Caco-2 (cell line): Measurements from ENCODE around the gene SLC7A14. TPM values are rescaled to one million over a fixed set of nuclear protein-coding genes. Genes with fewer than 3 reads are reported as not detected.

Source experiments
- BruUV-seq: library from RNA; stranded (reverse); fragments of 400-500 nt; replicated peaks from 2 replicates; lab custom pipeline; 2021; lab: Mats Ljungman, UMichigan
- CTCF ChIA-PET: fragments of 300-600 bp; sonication (Branson Sonifier 250); formaldehyde crosslinking; loops from one replicate; lab custom pipeline; 2022; ENCODE audit warnings: antibody characterized with exemption; lab: Charles Lee
- POLR2A ChIA-PET: fragments of 300-600 bp; sonication (Branson Sonifier 250); formaldehyde crosslinking; loops from one replicate; lab custom pipeline; 2022; ENCODE audit warnings: antibody characterized with exemption; lab: Charles Lee
- DNase-seq, 2 experiments: peaks; one replicate each; pipeline versions ENCODE4 v3.0.0 to v3.0.0-alpha.2; 2020 to 2022
- H3K27me3 ChIP-seq: replicated peaks from 2 replicates; pipeline ENCODE4 v1.6.0; 2011; ENCODE audit warnings: low read length; ENCODE audit not compliant: control insufficient read depth, insufficient read depth
- H3K36me3 ChIP-seq: 2 replicates; pipeline ENCODE4 v1.5.1; 2011; ENCODE audit warnings: low read length; ENCODE audit not compliant: control insufficient read depth, insufficient read depth
- H3K4me1 ChIP-seq: fragments of 250-450 bp; sonication (Bioruptor Pico); 2 replicates; pipeline ENCODE4 v1.5.1; 2020; ENCODE audit warnings: mild to moderate bottlenecking
- H3K4me3 ChIP-seq: 2 replicates; pipeline ENCODE4 v1.5.1; 2011; ENCODE audit warnings: low read depth, mild to moderate bottlenecking, control low read depth, low read length
- H3K9me3 ChIP-seq: fragments of 250-450 bp; sonication (Bioruptor Pico); 2 replicates; pipeline ENCODE4 v1.5.1; 2020; ENCODE audit warnings: mild to moderate bottlenecking, moderate library complexity
- H3K27ac Mint-ChIP-seq: one replicate; pipeline ENCODE4 v1.8.0; 2022; ENCODE audit warnings: mixed read lengths; ENCODE audit not compliant: unreplicated experiment
- H3K27me3 Mint-ChIP-seq: one replicate; pipeline ENCODE4 v1.8.0; 2022; ENCODE audit warnings: mixed read lengths; ENCODE audit not compliant: insufficient read depth, unreplicated experiment
- H3K36me3 Mint-ChIP-seq: one replicate; pipeline ENCODE4 v1.8.0; 2022; ENCODE audit warnings: mild to moderate bottlenecking, mixed read lengths; ENCODE audit not compliant: insufficient read depth, unreplicated experiment
- H3K4me1 Mint-ChIP-seq: one replicate; pipeline ENCODE4 v1.8.0; 2022; ENCODE audit warnings: low read depth, mixed read lengths; ENCODE audit not compliant: unreplicated experiment
- H3K4me3 Mint-ChIP-seq: one replicate; pipeline ENCODE4 v1.8.0; 2022; ENCODE audit warnings: mild to moderate bottlenecking, moderate library complexity, mixed read lengths; ENCODE audit not compliant: unreplicated experiment
- H3K9me3 Mint-ChIP-seq: one replicate; pipeline ENCODE4 v1.8.0; 2022; ENCODE audit warnings: mixed read lengths; ENCODE audit not compliant: unreplicated experiment
- intact Hi-C: fragments of 100-400 bp; cut with micrococcal nuclease; formaldehyde crosslinking; loops from one replicate; pipeline ENCODE4 v1.10.0; 2022; ENCODE audit not compliant: unreplicated experiment
- total RNA-seq: library from RNA; stranded (reverse); gene quantifications from 2 replicates; pipeline ENCODE4 v1.2.3, GENCODE V29; 2022
- TF ChIP-seq, protein P1 (sequence below), 2 experiments: fragments of 200-600 bp in 1 of 2; IDR thresholded peaks; 1 replicate in 1 of 2; 2 replicates in 1 of 2; pipeline versions ENCODE4 v1.5.1 to v1.8.0; 2011 to 2022; ENCODE audit warnings: antibody characterized with exemption in 1 of 2, control low read depth in 1 of 2, inconsistent platforms in 1 of 2, low read depth in 1 of 2, low read length in 1 of 2, mild to moderate bottlenecking in 1 of 2, moderate library complexity in 1 of 2; ENCODE audit not compliant: insufficient read depth in 1 of 2, severe bottlenecking in 1 of 2, unreplicated experiment in 1 of 2

The SLC7A14 gene
- total RNA-seq, 1 experiment from 2014 or later, result not detected

DNA sequence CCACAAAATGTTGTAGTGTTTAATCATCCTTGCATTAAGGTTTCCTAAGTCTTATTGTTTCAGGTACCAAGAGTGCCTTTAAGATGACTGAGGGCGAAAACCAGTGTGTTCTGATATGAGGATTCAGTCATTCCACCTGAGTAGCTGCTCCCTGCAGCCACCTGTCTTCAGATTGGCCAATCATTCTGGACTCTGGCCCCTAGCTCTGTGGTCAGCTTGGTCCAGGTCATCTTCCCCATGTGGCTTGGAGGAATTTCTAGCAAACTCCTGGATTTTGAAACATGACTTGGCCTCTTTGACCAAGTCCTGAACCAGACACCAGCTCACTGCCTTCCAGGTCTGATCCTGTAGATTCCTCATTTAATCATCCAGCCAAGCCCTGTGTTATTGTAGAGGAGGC lies 7.8 kb upstream of the SLC7A14 start:
- no peaks in the 10 kb centered on the region for H3K27me3 ChIP-seq
- CTCF ChIA-PET, result no interaction called here
- Mint-ChIP-seq H3K27me3 (peaks cover 3% of the 10 kb centered on the region), H3K27ac (no peak overlapping the region), H3K4me3 (no peak overlapping the region), H3K36me3 (no peaks in the 10 kb centered on the region), H3K9me3 (no peaks in the 10 kb centered on the region), H3K4me1 (no peaks in the 10 kb centered on the region)
- intact Hi-C loops, result no loop called here
- H3K36me3 ChIP-seq, result no peaks in the 10 kb centered on the region
- POLR2A ChIA-PET, result no interaction called here
- DNase-seq, result no peak
- no peak overlapping the region for H3K4me3 ChIP-seq
- no peaks in the 10 kb centered on the region for H3K9me3 ChIP-seq
- H3K4me1 ChIP-seq, result peaks cover 13% of the 10 kb centered on the region
- BruUV-seq, result no TSS peak
- TF ChIP-seq, protein P1, sequence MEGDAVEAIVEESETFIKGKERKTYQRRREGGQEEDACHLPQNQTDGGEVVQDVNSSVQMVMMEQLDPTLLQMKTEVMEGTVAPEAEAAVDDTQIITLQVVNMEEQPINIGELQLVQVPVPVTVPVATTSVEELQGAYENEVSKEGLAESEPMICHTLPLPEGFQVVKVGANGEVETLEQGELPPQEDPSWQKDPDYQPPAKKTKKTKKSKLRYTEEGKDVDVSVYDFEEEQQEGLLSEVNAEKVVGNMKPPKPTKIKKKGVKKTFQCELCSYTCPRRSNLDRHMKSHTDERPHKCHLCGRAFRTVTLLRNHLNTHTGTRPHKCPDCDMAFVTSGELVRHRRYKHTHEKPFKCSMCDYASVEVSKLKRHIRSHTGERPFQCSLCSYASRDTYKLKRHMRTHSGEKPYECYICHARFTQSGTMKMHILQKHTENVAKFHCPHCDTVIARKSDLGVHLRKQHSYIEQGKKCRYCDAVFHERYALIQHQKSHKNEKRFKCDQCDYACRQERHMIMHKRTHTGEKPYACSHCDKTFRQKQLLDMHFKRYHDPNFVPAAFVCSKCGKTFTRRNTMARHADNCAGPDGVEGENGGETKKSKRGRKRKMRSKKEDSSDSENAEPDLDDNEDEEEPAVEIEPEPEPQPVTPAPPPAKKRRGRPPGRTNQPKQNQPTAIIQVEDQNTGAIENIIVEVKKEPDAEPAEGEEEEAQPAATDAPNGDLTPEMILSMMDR (IDR thresholded peaks at IDR 0.05; ENCODE audit: insufficient read depth in 1 of 2, low read depth in 1 of 2, low read length in 1 of 2, severe bottlenecking in 1 of 2, unreplicated experiment in 1 of 2), result no peak

- Histone ChIP-seq H3K4me3 (no peak overlapping the region), H3K27me3 (no peaks in the 10 kb centered on the region), H3K4me1 (no peaks in the 10 kb centered on the region), H3K36me3 (no peaks in the 10 kb centered on the region), H3K9me3 (no peaks in the 10 kb centered on the region)
- Mint-ChIP-seq H3K27ac (no peak overlapping the region), H3K36me3 (no peaks in the 10 kb centered on the region), H3K27me3 (peaks cover 3% of the 10 kb centered on the region), H3K9me3 (no peaks in the 10 kb centered on the region), H3K4me1 (no peaks in the 10 kb centered on the region), H3K4me3 (no peak overlapping the region)
- ChIA-PET CTCF (no interaction called here), POLR2A (no interaction called here)
- intact Hi-C loops, result no loop called here
- no peak for DNase-seq
- TF ChIP-seq, protein P1 (IDR thresholded peaks at IDR 0.05; ENCODE audit: insufficient read depth in 1 of 2, low read depth in 1 of 2, low read length in 1 of 2, severe bottlenecking in 1 of 2, unreplicated experiment in 1 of 2), result no peak
- no TSS peak for BruUV-seq
Observed at GRCh38 chr3:170589113-170589512, 3.2 kb upstream of the SLC7A14 start.

GRCh38 chr3:170585008-170585936 lies 603 bp downstream of the SLC7A14 start:
- Histone ChIP-seq H3K27me3 (no peaks in the 10 kb centered on the region), H3K4me3 (no peak overlapping the region), H3K36me3 (no peaks in the 10 kb centered on the region), H3K4me1 (no peaks in the 10 kb centered on the region), H3K9me3 (no peaks in the 10 kb centered on the region)
- POLR2A ChIA-PET, result no interaction called here
- Mint-ChIP-seq H3K27me3 (peaks cover 7% of the 10 kb centered on the region), H3K36me3 (no peaks in the 10 kb centered on the region), H3K9me3 (peaks cover 8% of the 10 kb centered on the region), H3K27ac (no peak overlapping the region), H3K4me1 (no peaks in the 10 kb centered on the region), H3K4me3 (no peak overlapping the region)
- no TSS peak for BruUV-seq
- TF ChIP-seq, protein P1 (IDR thresholded peaks at IDR 0.05; ENCODE audit: insufficient read depth in 1 of 2, low read depth in 1 of 2, low read length in 1 of 2, severe bottlenecking in 1 of 2, unreplicated experiment in 1 of 2), result no peak
- DNase-seq, result no peak
- CTCF ChIA-PET, result interaction anchor here (0.8 kb wide), 1 partner anchor 174 kb away, joined by 10 read pairs; no protein-coding TSS in a partner anchor
- intact Hi-C loops, result no loop called here
